Activated T-cell treated with anti-CD3 and anti-CD28 coated beads for 24 hours (primary cell): ENCODE measurements around the gene AVPR1A.

Experiments
- DNase-seq: peaks from one replicate; pipeline ENCODE4 v3.0.0-alpha.2; 2020; ENCODE audit warnings: low read depth

Gene AVPR1A

DNA sequence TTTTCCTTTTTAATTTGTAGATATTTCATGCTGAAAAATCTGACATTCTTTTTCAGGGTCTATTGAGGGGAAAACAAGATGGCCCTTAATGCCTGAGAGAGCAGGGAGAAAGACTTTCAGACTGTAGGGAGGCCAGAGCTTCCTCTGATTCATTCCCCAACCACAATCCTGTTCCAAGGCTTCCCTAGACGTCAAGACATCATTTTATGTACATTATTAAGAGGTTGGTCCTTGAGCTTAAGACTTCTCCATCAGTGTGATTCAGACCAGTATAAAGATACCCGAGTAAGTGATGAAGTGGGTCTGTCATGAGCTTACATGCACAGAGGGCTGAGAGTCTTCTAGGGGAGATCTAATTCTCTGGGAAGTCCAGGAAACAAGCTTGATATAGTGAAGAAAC is 57.3 kb downstream of the AVPR1A start:
- DNase-seq, result no peak

DNA sequence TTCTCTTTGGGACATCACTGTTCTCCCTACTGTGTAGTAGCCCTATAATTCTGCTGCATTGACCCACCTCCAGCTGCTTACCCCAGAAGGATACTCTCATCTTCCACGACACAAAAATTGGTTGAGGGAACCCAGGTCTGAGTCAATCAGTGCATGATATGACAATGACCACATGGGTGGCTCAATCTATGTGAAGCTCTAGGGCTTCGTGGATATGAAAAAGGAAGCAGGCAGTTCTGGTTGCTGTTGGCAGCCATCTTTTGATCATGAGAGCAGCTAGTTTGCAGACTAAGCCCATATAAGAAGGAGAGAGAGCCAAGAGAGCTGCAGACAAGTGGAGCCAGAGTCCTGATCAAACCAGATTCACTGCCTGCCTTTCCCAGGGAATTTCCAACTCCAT is 57.9 kb downstream of the AVPR1A start:
- DNase-seq, result no peak
